GM12892 (cell line): ENCODE measurements around the gene EXOSC9.

Experiments used
- DNase-seq: peaks from one replicate; pipeline ENCODE4 v3.0.0; 2011; ENCODE audit not compliant: insufficient read length
- FAIRE-seq: peaks from 2 replicates; lab custom pipeline; 2011; peaks lifted over from hg19 to GRCh38; lab: Jason Lieb, UNC
- POLR2A ChIP-seq: IDR thresholded peaks from 2 replicates; pipeline ENCODE4 v1.6.1; 2011; ENCODE audit warnings: low read depth, low read length, control low read depth
- POLR2AphosphoS5 ChIP-seq: IDR thresholded peaks from 2 replicates; pipeline ENCODE4 v1.6.1; 2011; ENCODE audit warnings: low read depth, low read length, control low read depth
- TAF1 ChIP-seq: IDR thresholded peaks from 2 replicates; pipeline ENCODE4 v1.6.1; 2011; ENCODE audit warnings: low read depth, mild to moderate bottlenecking, control low read depth, low read length, borderline replicate concordance

EXOSC9 gene

DNA sequence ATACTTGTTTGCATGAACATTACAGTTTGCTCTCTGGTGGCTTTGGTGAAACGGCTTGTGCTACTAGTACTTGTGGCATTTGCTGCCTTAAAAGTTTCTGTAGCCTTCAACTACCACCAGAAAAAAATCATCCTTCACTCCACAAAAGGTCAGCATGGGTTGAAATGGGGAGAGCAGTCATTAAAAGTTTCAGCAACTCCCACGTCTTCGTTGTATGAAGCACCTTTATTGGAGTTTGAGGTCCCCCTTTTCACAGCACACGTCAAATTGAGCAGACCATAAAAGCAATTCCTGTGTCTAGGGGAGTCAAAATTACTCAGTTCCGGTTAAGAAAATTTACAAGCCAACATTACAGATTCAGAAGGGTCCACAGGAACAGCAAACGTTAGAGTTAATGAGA lies 45.5 kb downstream of the EXOSC9 start:
- TF ChIP-seq TAF1 = no peak
- no peak for TF ChIP-seq POLR2AphosphoS5
- TF ChIP-seq POLR2A = no peak
- no peak for DNase-seq
- no peak for FAIRE-seq

DNA sequence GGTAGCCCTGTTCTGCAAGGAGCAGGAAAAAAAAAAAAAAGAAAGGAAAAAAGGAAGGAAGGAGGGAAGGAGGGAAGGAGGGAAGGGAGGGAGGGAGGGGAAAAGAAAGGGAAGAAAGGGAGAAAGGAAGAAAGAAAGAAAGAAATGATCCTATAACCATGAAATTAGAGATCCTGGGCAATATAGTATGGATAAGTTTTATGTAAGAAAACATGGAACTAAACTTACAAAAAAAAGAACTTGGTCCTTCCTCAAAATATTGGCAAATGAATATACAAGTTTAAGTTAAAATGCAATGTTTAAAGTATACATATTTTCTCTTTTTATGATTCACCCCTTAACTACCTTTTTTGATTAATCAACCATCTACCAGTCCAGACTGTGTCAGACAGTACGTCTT lies 50.2 kb downstream of the EXOSC9 start:
- no peak for TF ChIP-seq POLR2AphosphoS5
- TF ChIP-seq POLR2A = no peak
- TF ChIP-seq TAF1 = no peak
- DNase-seq = no peak
- FAIRE-seq = no peak

DNA sequence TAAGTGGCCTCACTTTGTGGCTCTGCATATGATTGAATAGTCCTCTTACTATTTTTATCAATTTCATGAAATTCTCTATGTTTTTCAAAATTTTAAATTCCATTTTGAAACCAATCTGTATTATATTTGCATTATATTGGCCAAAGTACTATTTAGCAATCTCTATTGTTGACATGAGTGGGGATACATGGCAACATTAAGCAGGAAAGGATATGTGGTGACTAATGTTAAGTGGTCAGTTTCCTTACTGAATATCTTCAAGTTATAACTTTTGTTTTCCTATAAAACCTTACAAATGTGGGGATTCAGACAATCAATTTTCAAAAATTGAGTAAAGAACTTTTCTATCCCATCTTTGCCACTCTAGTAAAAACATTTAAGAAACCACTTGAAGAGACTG lies 59.0 kb downstream of the EXOSC9 start:
- TF ChIP-seq POLR2A (no peak), TAF1 (no peak), POLR2AphosphoS5 (no peak)
- FAIRE-seq = no peak

GRCh38 chr4:121861426-121861825 lies 60.3 kb downstream of the EXOSC9 start:
- DNase-seq = no peak

More for the DNA sequence above, 59.0 kb downstream of the EXOSC9 start:
- DNase-seq = no peak

GRCh38 chr4:121863799-121864198 lies 62.7 kb downstream of the EXOSC9 start:
- no peak for FAIRE-seq
- no peak for DNase-seq
- no peak for TF ChIP-seq POLR2A
- TF ChIP-seq POLR2AphosphoS5 = no peak
- no peak for TF ChIP-seq TAF1

More at GRCh38 chr4:121861426-121861825, 60.3 kb downstream of the EXOSC9 start:
- TF ChIP-seq TAF1 = no peak
- TF ChIP-seq POLR2A = no peak
- no peak for TF ChIP-seq POLR2AphosphoS5
- FAIRE-seq = peak; percentile 5
